Measurements from ENCODE around the gene ELSPBP1.
"Not testable (repeated sequence)": the region's sequence is repeated elsewhere in the genome, so short reads cannot be mapped to it uniquely, and the experiment has no call there.

ELSPBP1 gene

GRCh38 chr19:48043675-48044258, 49.3 kb downstream of the ELSPBP1 start, which contains the start of gene CABP5:
Gene CABP5 (minus strand): TSS chr19:48044079. CDS start chr19:48043922, 157 bp downstream.
- DNase-seq, result no peak

GRCh38 chr19:48044561-48044960, 50.1 kb downstream of the ELSPBP1 start:
- no peak for DNase-seq

- no peak for DNase-seq
These were observed 57.1 kb downstream of the ELSPBP1 start for GRCh38 chr19:48051335-48052033.

- no peak for DNase-seq
These were observed 58.6 kb downstream of the ELSPBP1 start for GRCh38 chr19:48053076-48053475.

- no peak for DNase-seq
These were observed 59.4 kb downstream of the ELSPBP1 start for GRCh38 chr19:48053856-48054255.

GRCh38 chr19:48059331-48059730, 64.9 kb downstream of the ELSPBP1 start:
- no peak for DNase-seq

GRCh38 chr19:48060381-48060780, 65.9 kb downstream of the ELSPBP1 start:
- no peak for DNase-seq

GRCh38 chr19:48061401-48062344, 67.2 kb downstream of the ELSPBP1 start:
- no peak for DNase-seq

- no peak for DNase-seq
These were observed 70.1 kb downstream of the ELSPBP1 start for GRCh38 chr19:48064509-48064908.

- no peak for DNase-seq
These were observed 75.0 kb downstream of the ELSPBP1 start for GRCh38 chr19:48069435-48069834.

- DNase-seq, result not testable (repeated sequence)
These were observed 75.8 kb downstream of the ELSPBP1 start for GRCh38 chr19:48070177-48070769.

Measured in effector CD4-positive, alpha-beta T cell (primary cell).